Measurements from ENCODE around the gene ATIC. TPM values are rescaled to one million over a fixed set of nuclear protein-coding genes. Genes with fewer than 3 reads are reported as not detected.

Gene ATIC
- total RNA-seq, 2 experiments from 2014 or later, result 281 to 305 TPM

DNA sequence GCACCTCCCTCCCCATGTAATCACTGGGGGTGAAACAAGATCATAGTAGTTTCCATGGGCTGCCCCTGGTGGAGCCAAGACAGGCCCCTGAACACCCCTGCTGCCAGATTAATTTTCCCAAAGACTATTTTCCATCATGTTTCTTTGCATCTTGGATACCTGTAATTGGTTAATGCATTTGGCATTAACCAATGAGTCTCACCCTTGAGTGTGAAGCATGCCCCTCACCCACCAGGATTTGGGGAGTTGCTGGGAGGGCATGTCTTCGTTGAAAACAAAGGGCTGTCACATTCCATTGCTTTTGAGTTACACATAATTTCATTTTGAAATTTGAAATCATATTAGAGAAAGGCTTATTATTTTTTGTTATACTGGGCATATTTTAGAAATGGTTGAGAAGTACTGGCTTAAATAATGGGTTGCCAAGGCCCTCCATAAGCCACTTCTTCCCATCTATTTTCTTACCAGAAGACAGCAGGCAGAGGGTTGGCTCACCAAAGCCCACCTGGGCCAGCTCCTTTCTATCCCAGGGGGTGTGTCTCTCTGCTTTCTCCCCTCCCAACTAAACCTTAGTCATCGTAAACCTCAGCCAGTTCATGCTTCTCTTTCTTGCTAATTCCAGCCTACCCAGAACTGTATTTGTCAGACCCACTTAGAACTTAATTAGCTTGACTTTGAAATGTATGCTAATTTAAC, 51.8 kb downstream of the ATIC start:
- Mint-ChIP-seq H3K9me3 (no peaks in the 10 kb centered on the region), H3K4me1 (ENCODE audit: low read depth) (peaks cover 2% of the 10 kb centered on the region), H3K27ac (no peak overlapping the region), H3K4me3 (no peak overlapping the region), H3K36me3 (ENCODE audit: low read depth) (peaks cover 34% of the 10 kb centered on the region), H3K27me3 (ENCODE audit: low read depth) (no peaks in the 10 kb centered on the region)
- no peak for DNase-seq
- CTCF ChIA-PET, result no interaction called here
- intact Hi-C loops (cut with micrococcal nuclease), result no loop called here

DNA sequence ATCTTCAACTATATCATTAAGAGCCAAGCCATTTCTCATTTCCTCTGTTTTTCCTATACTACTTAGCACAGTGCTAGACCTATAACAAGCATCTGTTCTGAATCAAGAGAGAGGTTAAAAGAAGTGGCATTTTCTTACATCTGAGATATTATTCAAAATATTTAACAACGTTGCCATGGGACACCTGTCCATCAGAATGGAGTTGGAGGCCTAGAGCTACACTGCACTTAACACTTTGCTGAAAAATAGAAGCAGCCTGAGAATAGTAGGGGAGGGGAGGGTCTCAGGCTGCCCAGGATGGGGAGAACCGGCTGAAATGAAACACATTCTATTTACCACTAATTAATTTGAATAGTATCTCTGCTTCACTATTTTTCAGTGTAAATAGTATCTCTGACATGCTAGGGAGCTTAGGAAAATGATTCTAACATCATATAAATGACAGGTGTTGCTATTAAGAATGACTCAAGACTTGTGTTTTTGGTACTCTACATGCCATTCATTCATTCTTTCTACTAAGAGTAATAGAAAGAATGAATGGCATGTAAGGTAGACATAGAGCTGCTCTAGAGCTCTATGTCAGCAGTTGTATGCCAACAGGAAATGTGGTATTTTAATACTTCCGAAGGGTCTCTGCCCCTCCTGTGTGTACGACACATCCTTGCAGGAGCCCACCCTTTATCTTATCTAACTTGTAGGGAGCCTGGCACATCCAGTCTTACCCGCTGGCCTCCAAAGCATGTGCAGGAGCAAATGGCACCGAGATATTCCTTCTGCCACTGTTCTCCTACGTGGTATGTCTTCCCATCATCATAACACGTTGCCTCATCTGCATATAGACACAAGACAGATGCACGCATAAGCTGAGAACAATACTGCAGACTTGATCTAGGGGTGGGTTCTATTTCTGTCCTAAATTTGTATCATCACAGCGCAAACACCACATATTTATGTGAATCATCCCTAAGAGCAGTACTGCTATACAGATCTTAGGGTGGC, 52.6 kb downstream of the ATIC start:
- H3K4me3 Mint-ChIP-seq, result no peak overlapping the region
- CTCF ChIA-PET, result no interaction called here
- peaks cover 2% of the 10 kb centered on the region for H3K4me1 Mint-ChIP-seq (ENCODE audit: low read depth)
- H3K27me3 Mint-ChIP-seq (ENCODE audit: low read depth), result no peaks in the 10 kb centered on the region
- peaks cover 34% of the 10 kb centered on the region for H3K36me3 Mint-ChIP-seq (ENCODE audit: low read depth)
- intact Hi-C loops (cut with micrococcal nuclease), result no loop called here
- no peak overlapping the region for H3K27ac Mint-ChIP-seq
- no peak for DNase-seq
- H3K9me3 Mint-ChIP-seq, result no peaks in the 10 kb centered on the region

DNA sequence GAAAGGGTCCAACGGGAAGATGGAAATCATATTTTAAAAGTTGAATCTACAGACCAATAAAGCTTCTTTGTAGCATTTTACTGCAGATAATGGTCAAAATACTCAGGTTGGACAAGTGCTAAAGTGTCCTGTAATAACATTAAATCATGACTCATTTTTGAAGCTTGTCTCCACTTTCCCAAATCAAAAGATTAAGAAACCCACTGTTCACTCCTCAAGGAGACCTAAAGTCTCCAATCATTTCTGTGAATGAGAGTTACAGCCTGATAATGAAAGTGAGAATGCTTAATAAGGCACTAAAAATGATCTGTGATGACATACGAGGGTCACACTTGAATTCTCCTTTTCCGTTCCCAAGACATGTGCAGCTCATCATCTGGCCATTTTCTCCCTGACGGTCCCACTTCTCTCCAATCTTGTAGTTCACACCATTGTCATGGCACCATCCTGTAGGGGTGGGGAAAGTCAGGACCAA, 53.4 kb downstream of the ATIC start:
- Mint-ChIP-seq H3K27me3 (ENCODE audit: low read depth) (no peaks in the 10 kb centered on the region), H3K27ac (no peak overlapping the region), H3K9me3 (no peaks in the 10 kb centered on the region), H3K4me1 (ENCODE audit: low read depth) (peaks cover 2% of the 10 kb centered on the region), H3K36me3 (ENCODE audit: low read depth) (peaks cover 34% of the 10 kb centered on the region), H3K4me3 (no peak overlapping the region)
- DNase-seq, result no peak
- intact Hi-C loops (cut with micrococcal nuclease), result no loop called here
- CTCF ChIA-PET, result no interaction called here

DNA sequence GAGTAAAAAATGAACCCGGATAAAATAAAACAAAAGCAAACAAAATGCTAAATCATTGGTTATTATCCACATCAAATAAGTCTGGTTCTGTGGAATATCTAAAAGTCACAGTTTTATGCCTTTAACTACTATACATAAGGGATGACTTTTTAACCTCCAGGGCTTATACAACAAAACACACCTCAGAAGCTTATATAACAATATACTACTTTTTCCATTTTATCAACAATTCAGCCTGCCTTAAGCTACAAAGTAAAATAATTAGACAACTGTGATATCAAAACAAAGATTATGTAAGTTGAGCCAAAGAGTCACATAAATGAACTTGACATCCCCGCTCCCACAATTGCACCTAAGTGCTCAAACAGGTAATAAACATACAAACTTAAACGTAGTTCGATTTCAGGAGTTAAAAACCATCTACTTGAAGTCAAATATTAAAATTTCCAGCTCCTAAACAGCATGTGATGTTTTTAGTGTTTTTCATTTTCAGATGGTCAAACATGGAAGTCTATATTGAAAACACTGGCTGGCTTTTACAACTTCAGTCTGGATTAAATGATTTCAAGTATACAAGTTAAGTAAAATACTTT, 54.7 kb downstream of the ATIC start:
- no peak overlapping the region for H3K27ac Mint-ChIP-seq
- H3K36me3 Mint-ChIP-seq (ENCODE audit: low read depth), result peaks cover 31% of the 10 kb centered on the region

DNA sequence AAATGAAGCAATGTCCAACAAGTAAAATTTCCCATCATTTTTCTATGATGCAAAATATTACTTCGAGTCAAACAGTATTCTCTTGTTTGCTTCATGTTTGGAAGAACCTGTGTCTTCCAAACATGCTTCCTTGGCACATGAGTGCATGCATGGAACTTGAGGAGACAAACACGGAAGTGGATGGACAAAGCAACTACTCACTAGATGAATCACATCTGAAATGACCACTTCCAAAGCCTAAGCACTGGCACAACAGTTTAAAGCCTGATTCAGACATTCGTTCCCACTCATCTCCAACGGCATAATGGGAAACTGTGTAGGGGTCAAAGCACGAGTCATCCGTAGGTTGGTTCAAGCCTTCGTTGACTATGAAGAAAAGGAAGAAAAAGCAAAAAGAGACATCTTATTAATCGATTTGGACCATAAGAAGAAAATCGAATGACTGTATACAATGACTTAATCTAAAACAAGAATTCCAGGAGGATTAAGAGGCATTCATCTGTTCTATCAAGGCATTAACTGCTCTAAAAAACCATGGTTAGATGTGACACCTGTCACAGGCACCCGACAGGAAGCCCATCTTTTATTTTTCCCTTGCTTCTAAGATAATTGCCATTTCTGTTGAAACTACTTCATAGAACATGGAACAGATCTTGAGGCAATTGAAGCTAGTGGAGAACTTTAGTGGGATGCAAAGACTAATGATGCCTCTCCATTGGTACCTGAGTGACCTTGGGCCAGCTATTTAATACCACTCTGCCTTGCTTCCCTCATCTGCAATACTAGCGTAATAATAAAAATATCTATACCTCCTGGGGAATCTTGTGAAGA, 56.0 kb downstream of the ATIC start:
- Mint-ChIP-seq H3K27me3 (ENCODE audit: low read depth) (no peaks in the 10 kb centered on the region), H3K4me3 (no peak overlapping the region), H3K27ac (no peak overlapping the region), H3K36me3 (ENCODE audit: low read depth) (peaks cover 25% of the 10 kb centered on the region), H3K9me3 (no peaks in the 10 kb centered on the region), H3K4me1 (ENCODE audit: low read depth) (peaks cover 2% of the 10 kb centered on the region)
- intact Hi-C loops (cut with micrococcal nuclease), result no loop called here
- no peak for DNase-seq
- CTCF ChIA-PET, result no interaction called here

More for the DNA sequence above, 54.7 kb downstream of the ATIC start:
- Mint-ChIP-seq H3K27me3 (ENCODE audit: low read depth) (no peaks in the 10 kb centered on the region), H3K4me3 (no peak overlapping the region), H3K9me3 (no peaks in the 10 kb centered on the region), H3K4me1 (ENCODE audit: low read depth) (peaks cover 2% of the 10 kb centered on the region)
- DNase-seq, result no peak
- CTCF ChIA-PET, result no interaction called here
- intact Hi-C loops (cut with micrococcal nuclease), result no loop called here

DNA sequence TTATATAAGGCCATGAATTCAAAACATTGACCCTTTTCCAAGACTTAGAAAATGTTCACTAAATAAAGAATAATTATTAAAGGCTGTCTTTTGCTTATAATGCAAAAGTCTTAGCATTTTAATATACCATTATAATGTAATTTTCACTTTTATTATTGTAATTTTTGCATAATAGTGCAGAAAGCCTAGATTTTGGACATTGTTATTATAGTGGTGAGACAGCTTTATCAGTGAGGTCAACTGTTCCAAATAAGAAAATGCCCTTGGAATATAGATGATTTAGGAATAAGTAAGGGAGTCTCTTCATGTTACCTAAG, 56.6 kb downstream of the ATIC start:
- Mint-ChIP-seq H3K36me3 (ENCODE audit: low read depth) (peaks cover 30% of the 10 kb centered on the region), H3K4me1 (ENCODE audit: low read depth) (peaks cover 2% of the 10 kb centered on the region), H3K27me3 (ENCODE audit: low read depth) (no peaks in the 10 kb centered on the region), H3K27ac (no peak overlapping the region), H3K4me3 (no peak overlapping the region), H3K9me3 (no peaks in the 10 kb centered on the region)
- intact Hi-C loops (cut with micrococcal nuclease), result no loop called here
- CTCF ChIA-PET, result no interaction called here
- no peak for DNase-seq

- no peaks in the 10 kb centered on the region for H3K9me3 Mint-ChIP-seq
- peaks cover 30% of the 10 kb centered on the region for H3K36me3 Mint-ChIP-seq (ENCODE audit: low read depth)
- CTCF ChIA-PET, result no interaction called here
- no peaks in the 10 kb centered on the region for H3K27me3 Mint-ChIP-seq (ENCODE audit: low read depth)
- no peak for DNase-seq
- H3K4me1 Mint-ChIP-seq (ENCODE audit: low read depth), result no peaks in the 10 kb centered on the region
- intact Hi-C loops (cut with micrococcal nuclease), result no loop called here
- H3K4me3 Mint-ChIP-seq, result no peak overlapping the region
- no peak overlapping the region for H3K27ac Mint-ChIP-seq
These were observed 57.4 kb downstream of the ATIC start for GRCh38 chr2:215369181-215369760.

GRCh38 chr2:215370112-215370965, 58.5 kb downstream of the ATIC start:
- no peaks in the 10 kb centered on the region for H3K4me1 Mint-ChIP-seq (ENCODE audit: low read depth)
- no peak overlapping the region for H3K27ac Mint-ChIP-seq
- H3K4me3 Mint-ChIP-seq, result no peak overlapping the region
- intact Hi-C loops (cut with micrococcal nuclease), result no loop called here
- CTCF ChIA-PET, result no interaction called here
- H3K27me3 Mint-ChIP-seq (ENCODE audit: low read depth), result no peaks in the 10 kb centered on the region
- H3K9me3 Mint-ChIP-seq, result no peaks in the 10 kb centered on the region
- DNase-seq, result no peak
- peaks cover 30% of the 10 kb centered on the region for H3K36me3 Mint-ChIP-seq (ENCODE audit: low read depth)

- no peak overlapping the region for H3K27ac Mint-ChIP-seq
- no peak overlapping the region for H3K4me3 Mint-ChIP-seq
- H3K27me3 Mint-ChIP-seq (ENCODE audit: low read depth), result no peaks in the 10 kb centered on the region
- CTCF ChIA-PET, result no interaction called here
- no peaks in the 10 kb centered on the region for H3K9me3 Mint-ChIP-seq
- H3K36me3 Mint-ChIP-seq (ENCODE audit: low read depth), result peaks cover 29% of the 10 kb centered on the region
- intact Hi-C loops (cut with micrococcal nuclease), result no loop called here
- H3K4me1 Mint-ChIP-seq (ENCODE audit: low read depth), result no peaks in the 10 kb centered on the region
- DNase-seq, result no peak
These were observed 60.3 kb downstream of the ATIC start for GRCh38 chr2:215371915-215372897.

DNA sequence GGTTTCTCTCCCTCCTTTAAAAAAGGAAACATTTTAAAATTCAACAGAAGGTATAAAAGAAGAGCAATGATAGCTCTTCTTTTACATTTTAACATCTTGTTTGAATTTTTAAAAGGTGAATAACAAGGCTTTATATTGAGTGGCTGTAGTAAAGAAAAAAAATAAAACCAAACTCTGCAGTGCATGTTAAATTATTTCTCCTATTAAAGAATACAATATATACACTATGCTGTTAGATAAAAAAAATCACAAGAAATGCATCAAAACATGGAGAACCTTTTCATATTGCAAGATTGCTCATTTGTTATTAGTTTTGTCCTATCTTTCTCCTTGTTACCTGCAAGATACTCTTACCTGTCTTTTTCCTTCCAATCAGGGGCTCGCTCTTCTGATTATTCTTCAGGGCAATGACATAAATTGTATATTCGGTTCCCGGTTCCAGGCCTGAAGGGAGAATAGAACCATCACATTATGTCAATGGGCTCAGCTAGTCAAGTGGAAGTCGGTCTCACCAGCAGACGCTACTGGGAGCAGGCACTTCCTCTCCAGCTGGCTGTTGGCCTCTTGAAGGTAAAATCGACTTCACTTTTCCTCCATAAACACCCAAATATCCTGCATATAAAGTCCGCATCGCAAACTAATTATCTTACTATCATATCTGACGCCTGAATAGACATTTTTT, 61.2 kb downstream of the ATIC start:
- Mint-ChIP-seq H3K36me3 (ENCODE audit: low read depth) (peaks cover 26% of the 10 kb centered on the region), H3K27ac (no peak overlapping the region), H3K4me1 (ENCODE audit: low read depth) (no peaks in the 10 kb centered on the region), H3K9me3 (no peaks in the 10 kb centered on the region), H3K27me3 (ENCODE audit: low read depth) (no peaks in the 10 kb centered on the region), H3K4me3 (no peak overlapping the region)
- intact Hi-C loops (cut with micrococcal nuclease), result no loop called here
- DNase-seq, result no peak
- CTCF ChIA-PET, result no interaction called here

Measured in activated naive CD4-positive, alpha-beta T cell treated with anti-CD3 and anti-CD28 coated beads for 36 hours (primary cell).